NCI-H1694 treated with DMSO at 0.1 percent for 48 hours (cell line): ENCODE measurements around the gene PVALEF.

Experiments
- DNase-seq: peaks from one replicate; lab custom pipeline; 2025; lab: John Stamatoyannopoulos, UW

Gene PVALEF

GRCh38 chr17:81165246-81166032 is at the start of gene PVALEF:
Gene PVALEF (plus strand): TSS chr17:81165507. CDS start chr17:81181227, 15,720 bp downstream.
- no peak for DNase-seq

DNA sequence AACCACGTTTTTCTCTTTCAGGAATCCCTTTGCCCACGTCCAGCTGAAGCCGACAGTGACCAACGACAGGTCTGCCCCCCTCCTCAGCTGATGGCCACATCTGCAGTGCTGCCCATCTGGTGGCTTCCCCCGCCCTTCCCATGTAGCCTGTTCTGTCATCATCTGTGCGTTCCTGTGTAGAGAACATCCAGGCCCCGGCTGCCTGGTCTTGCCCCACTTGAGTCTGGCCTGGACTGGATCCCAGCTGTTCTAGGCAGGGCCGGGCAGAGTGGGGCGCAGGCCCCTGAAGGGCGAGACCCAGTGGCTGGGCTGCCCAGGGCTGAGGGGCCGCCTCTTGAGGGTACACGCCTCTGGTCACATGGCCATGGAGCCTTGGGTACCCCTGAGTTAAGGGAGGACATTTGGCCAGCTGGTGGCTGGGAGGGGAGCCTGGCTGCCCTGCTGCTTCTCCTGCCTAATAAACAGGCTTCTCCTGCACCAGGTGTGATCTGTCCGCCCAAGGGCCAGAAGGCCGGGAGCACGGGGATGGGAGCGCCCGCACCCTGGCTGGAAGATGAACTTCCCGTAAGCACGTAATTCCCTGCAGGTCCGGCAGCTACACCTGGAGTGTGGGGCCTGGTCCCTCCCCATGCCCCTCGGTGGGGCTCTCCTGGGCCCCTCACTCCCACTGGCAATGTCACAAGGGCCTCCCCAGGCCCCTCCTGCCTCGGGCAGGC is 49.4 kb upstream of the PVALEF start:
- DNase-seq = no peak

- no peak for DNase-seq
Measured at GRCh38 chr17:81116704-81117103, 48.6 kb upstream of the PVALEF start.

DNA sequence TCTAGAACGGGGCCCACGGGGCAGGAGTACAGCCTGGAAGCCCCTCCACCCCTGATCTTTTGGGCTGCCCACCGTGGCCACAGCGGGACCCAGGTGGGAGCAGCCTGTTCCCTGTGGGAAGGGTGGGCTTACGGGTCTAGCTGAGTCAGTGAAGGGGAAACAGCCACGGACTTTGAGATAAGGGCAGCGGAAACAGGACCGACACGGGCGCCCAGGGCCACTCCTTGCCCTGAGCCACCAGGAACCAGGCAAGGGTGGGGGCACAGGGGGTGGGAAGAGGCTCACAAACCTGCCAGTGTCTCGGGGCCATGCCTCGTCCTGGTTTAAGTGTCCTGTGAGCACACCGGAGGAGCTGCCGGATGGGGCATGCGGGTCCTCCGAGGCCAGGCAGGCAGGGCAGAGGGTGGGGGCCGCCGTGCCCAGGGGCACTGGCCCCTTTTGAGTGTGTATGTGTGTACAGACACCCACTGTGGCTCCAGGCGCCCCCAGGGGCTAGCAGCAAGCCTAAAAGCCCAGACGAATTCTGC is 47.6 kb upstream of the PVALEF start:
- no peak for DNase-seq

DNA sequence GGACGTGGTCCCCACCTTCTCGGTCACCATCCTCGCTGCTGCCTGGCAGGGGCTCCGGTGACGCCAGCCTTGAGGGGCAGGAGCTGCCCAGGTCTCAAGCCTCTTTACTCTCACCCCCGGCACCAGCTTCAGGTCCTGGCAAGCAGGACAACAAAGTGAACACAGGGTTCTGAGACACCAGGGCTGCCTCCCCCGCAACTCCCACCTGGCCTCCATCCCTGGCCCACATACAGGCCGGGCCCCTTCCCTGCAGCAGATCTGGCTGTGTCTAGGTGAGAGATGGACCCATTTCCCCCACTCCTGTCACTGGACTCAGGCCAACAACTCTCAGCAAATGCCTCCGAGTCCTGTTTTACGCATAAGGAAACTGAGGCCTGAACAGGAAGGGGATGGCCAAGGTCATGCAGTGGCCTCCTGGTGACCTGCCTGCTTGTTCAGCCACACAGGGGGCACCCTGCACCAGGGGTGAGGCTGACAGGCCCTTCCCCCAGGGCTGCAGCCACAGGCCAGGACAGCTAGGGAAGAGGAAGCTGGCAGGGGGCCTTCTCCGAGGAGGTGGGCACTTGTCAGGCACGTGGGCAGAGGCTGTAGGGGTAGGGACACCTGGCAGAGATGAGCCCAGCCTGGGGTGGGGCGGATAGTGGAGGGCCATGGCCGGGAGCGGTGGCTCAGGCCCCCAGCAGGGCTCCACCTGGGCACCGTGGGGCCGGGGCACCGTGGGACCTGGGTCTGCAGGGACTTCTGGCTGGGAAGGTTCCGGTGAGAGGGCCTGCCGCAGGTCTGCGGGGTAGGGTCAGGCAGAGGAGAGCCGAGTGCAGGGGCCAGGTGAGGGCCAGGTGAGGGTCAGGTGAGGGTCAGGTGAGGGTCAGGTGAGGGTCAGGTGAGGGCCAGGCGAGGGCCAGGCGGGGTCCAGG is 46.7 kb upstream of the PVALEF start:
- DNase-seq = no peak

- DNase-seq = no peak
Measured at GRCh38 chr17:81119223-81120148, 45.8 kb upstream of the PVALEF start.

GRCh38 chr17:81120149-81120484 is 45.2 kb upstream of the PVALEF start:
- DNase-seq = no peak

- DNase-seq = no peak
Measured at GRCh38 chr17:81120695-81121621, 44.3 kb upstream of the PVALEF start.

GRCh38 chr17:81121841-81122733 is 43.2 kb upstream of the PVALEF start:
- DNase-seq = no peak

- no peak for DNase-seq
Measured at GRCh38 chr17:81123052-81124048, 42.0 kb upstream of the PVALEF start.

- DNase-seq = no peak
Measured at GRCh38 chr17:81124377-81124776, 40.9 kb upstream of the PVALEF start.

- DNase-seq = no peak
Measured at GRCh38 chr17:81125573-81126081, 39.7 kb upstream of the PVALEF start.

GRCh38 chr17:81126281-81127132 is 38.8 kb upstream of the PVALEF start:
- DNase-seq = no peak

DNA sequence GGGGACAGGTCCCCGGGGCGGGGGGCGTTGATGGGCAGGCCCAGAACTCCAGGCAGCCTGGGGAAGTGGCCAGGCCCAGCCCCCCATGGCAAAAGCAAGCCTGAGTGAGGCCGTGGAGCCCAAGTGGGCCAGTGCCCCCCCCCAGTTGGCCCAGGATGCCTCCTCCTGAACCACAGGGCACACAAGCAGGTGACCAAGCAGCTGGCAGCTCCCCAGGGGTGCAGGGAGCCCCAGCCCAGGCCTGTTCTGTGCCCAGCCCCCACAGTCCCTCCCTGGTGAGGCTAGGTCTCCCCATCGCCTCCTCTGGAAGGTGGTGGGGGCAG is 38.2 kb upstream of the PVALEF start:
- DNase-seq = no peak

GRCh38 chr17:81127526-81128177 is 37.7 kb upstream of the PVALEF start:
- DNase-seq = no peak

- DNase-seq = no peak
Measured at GRCh38 chr17:81128338-81128737, 37.0 kb upstream of the PVALEF start.
